DMS53 treated with DMSO at 0.1 percent for 48 hours (cell line): ENCODE results near the gene OLFML2A.
"Not testable (repeated sequence)": the region's sequence is repeated elsewhere in the genome, so short reads cannot be mapped to it uniquely, and the experiment has no call there.

Source experiments
- DNase-seq: peaks from one replicate; lab custom pipeline; 2025; ENCODE audit not compliant: unreplicated experiment; lab: John Stamatoyannopoulos, UW

OLFML2A gene

GRCh38 chr9:124776954-124777648 is at the start of gene OLFML2A:
Gene OLFML2A (plus strand): TSS chr9:124777133. CDS start chr9:124777271, 138 bp downstream.
- DNase-seq: no peak

DNA sequence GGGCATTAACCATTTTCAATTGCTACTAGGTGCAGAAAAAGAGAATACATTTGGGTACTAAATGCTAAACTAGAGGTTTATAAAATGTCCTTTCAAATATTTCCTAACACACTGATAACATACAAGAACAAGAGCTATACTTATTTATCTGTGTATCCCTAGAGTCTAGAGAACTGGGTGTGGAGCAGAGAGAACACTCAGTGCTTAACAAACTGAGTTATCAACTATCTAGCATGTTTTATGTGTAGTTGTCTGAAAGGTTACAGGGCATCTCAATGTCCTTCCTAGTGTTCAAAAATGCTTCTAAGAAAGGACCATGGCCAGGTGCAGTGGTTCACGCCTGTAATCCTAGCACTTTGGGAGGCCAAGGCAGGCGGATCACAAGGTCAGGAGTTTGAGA is 46.2 kb upstream of the OLFML2A start:
- no peak for DNase-seq

DNA sequence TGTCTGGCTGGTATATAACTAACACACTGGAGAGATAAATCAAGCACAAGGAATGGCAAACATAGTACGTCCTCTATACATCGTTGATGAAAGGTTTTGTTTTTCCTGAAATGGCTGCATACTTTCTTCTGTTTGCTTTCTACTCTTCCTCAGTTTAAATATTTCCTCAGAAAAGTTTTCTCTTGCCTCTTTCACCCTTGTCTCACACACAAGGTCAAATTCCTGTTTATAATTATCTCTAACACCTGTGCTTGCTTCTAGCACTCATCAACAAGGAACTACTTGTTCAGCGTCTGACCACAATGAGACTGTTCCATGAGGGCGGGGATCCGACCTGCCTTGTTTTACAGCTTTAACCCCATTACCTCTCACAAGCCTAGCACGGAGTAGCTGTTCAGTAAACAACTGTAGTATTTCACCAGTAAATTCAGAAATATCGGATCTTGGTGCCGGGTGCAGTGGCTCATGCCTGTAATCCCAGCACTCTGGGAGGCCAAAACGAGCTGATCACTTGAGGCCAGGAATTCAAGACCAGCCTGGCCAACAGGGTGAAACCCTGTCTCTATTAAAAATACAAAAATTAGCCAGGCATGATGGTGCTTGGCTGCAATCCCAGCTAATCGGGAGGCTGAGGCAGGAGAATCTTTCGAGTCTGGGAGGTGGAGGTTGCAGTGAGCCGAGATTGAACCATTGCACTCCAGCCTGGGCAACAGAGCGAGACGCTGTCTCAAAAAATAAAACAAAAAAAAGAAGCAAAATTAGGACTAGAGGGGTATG is 42.8 kb upstream of the OLFML2A start:
- no peak for DNase-seq

DNA sequence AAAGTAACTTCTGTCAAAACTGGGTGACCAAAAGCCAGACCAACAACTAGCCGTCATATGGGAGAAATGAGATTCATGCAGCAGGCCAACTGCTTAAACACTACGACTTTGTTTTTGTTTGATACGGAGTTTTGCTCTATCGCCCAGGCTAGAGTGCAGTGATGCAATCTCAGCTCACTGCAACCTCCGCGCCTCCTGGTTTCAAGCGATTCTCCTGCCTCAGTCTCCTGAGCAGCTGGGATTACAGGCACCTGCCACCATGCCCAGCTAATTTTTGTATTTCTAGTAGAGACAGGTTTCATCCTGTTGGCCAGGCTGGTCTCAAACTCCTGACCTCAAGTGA is 42.2 kb upstream of the OLFML2A start:
- not testable (repeated sequence) for DNase-seq

DNA sequence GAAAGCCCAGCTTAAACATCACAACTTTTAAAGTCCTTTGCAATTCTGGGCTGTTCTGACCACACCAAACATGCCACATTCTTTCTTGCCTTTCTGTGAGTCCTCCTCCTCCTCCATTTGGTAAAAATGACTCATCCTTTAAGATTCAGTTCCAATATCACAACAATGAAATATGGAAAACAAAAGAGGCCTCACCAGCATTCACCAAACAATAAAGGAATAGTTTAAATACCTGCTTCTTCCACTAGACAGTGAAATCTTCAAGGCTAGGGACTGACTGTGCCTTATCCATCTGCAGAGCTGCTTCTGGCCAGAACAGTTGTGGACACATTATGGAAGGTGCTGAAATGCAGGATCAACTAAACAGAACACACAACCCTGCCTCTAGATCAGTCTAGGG is 41.8 kb upstream of the OLFML2A start:
- no peak for DNase-seq

- DNase-seq: not testable (repeated sequence)
Measured at GRCh38 chr9:124738075-124738474, 38.9 kb upstream of the OLFML2A start.

DNA sequence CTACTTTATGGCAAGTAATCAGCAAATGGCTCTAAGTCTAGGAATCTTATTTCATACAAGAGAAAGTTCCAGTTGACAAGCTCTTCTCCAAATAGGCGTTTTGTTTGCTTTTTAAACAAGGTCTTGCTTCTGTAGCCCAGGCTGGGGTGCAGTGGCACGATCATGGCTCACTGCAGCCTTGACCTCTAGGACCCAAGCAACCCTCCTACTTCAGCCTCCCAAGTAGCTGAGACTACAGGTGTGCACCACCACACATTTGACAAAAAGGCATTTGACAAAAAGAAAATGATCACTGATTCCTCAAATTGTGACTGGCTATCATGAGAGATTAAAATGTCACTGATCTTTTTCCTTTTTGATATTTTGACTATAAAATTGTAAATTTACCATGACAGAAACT is 37.6 kb upstream of the OLFML2A start:
- DNase-seq: no peak

- DNase-seq: no peak
Measured at GRCh38 chr9:124741149-124741548, 35.8 kb upstream of the OLFML2A start.

DNA sequence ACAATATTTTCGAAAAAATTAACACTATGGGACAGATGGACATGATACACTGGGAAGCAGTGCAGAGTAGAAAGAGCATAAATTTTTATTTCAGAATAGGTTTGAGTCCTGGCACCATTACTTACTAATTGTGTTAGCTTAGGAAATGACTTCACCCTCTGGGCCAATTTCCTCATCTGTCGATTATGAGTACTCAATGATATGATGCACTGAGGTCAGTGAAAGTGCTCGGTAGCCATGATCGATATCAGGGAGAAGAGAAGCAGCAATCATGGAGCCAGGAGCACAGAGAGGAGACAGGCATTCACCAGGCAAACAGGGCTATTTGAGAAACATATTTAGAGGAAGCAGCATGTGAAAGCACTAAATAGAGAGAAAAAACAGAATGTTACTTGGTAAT is 35.3 kb upstream of the OLFML2A start:
- DNase-seq: no peak

GRCh38 chr9:124742940-124743339 is 34.0 kb upstream of the OLFML2A start:
- no peak for DNase-seq

DNA sequence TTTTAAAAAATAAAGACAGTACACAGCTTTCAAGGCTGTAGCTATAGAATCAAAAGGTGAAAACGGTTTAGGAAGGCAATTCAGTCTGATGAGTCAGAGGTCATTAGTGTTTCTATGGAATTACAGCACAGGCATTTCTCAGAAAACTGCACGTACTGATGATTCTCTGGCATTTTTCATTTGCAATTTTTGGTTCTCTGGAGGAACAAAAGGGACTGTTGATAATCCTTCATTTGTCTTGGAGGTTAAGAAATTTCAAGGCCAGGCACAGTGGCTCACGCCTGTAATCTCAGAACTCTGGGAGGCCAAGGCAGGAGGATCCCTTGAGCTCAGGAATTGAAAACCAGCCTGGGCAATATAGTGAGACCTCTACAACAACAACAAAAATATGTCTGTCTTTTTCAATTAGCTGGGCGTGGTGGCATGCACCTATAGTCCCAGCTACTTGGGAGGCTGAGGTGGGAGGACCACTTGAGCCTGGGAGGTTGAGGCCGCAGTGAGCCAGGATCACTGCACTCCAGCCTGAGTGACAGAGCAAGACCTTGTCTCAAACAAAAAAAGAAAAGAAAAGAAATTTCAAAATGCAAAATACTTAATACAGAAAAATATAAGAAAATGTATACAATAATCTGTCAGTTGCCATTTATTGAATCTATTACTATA is 33.1 kb upstream of the OLFML2A start:
- DNase-seq: no peak

DNA sequence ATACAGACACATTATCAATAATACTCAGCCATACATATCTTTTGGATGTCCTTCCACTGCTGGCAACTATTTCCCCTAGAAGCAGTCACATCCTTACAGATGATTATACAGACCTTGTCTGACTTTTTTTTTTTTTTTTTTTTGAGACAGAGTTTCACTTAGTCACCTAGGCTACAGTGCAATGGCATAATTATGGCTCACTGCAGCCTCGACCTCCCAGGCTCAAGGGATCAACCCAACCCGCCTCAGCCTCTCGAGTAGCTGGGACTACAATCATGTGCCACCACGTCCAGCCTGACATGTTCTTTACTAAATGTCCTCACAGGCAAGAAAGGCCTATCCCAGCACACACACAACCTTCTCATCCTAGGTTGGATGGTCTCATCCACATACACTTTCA is 29.9 kb upstream of the OLFML2A start:
- no peak for DNase-seq

- no peak for DNase-seq
Measured at GRCh38 chr9:124749284-124749683, 27.6 kb upstream of the OLFML2A start.

DNA sequence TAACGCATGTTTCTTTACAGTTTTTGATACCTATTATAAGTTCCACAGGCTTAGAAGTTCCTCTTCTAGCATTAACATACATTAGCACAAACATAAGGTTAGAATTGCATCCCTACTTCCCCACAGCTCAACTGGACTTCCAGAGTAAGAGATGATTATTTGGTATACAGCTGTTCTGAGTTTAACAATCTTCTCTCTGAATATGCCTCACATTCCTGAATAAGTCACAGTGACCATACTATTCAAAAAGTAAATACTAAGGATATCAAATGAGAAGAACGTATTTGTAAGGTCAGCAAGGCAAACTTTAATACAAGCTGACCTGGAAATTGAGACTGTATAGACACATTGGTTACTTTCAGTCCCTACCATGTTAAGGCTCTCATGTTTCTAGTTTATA is 27.2 kb upstream of the OLFML2A start:
- no peak for DNase-seq

- DNase-seq: no peak
Measured at GRCh38 chr9:124752967-124753366, 24.0 kb upstream of the OLFML2A start.

GRCh38 chr9:124754289-124754688 is 22.6 kb upstream of the OLFML2A start:
- no peak for DNase-seq

DNA sequence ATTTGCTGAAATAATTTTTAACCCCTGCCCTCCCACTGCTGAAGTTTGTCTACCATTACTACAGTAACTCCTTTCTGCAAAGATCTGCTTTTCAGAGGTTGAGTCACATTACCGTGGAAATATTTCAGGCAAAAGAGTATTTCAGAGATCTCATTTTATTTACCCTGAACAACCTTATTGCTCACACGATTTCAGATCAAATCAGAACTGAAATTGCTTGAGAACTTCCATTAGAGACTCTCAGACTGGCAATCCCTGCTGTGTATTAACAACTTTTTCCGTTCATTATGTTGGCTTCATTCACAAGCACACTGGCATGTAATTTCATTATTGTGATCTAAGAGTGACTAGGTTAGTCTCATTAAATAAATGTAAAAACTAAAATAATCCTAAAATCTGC is 21.9 kb upstream of the OLFML2A start:
- DNase-seq: no peak

- DNase-seq: no peak
Measured at GRCh38 chr9:124756011-124756410, 20.9 kb upstream of the OLFML2A start.

DNA sequence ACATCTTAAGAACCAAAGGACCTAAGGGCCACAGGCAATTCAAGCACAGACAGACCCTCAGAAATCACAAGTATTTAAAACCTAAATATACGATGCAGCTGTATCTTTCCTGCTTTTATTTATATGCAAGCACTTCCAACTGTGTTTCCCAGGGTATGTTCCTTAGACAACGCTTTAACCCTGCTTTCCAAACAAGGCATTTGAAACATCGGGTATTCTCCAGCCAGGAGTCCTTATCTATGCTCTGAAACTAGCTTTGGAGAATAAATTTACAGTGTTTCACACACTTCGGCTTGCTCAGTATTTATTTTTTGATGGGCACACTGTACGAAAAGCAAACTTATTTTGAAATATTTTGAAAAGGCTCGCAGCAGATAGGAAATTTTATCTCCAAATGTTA is 19.3 kb upstream of the OLFML2A start:
- DNase-seq: no peak

DNA sequence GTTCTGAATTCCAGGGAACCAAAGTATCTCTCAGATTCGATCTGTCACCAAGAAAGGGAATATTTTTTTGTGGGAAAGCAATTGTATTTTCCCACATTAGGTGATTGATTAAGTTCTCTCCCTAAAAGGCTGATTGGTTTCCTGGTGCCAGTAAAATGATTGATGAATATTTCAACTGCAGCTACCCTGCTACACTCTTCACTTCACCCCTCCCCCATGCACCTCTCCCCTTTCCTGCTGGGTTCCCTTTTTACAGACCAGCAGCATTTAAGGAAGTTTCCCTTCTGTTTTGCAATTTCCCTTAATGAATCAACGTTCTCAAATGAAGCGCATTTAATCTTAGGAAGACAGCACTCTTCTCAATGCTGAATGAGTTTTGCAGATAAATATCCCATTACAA is 18.9 kb upstream of the OLFML2A start:
- DNase-seq: no peak

DNA sequence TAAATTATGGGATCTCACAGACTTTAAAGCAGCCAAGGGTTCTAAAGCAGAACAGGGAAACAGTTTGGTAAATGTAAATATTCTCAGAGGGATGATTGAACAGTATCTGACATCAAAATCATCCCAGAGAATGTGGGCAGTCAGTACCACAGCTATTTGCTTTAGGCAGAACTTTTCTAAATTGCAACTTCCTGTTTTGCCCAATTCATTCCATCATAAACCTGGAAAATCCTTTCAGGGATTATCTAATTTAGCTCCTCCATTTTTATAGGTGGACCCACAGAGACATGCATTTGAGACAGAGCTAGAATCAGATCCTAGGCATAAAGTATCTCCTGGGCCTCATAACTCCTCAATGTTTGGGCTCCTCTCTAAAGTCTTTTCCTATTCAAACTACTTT is 18.2 kb upstream of the OLFML2A start:
- no peak for DNase-seq

DNA sequence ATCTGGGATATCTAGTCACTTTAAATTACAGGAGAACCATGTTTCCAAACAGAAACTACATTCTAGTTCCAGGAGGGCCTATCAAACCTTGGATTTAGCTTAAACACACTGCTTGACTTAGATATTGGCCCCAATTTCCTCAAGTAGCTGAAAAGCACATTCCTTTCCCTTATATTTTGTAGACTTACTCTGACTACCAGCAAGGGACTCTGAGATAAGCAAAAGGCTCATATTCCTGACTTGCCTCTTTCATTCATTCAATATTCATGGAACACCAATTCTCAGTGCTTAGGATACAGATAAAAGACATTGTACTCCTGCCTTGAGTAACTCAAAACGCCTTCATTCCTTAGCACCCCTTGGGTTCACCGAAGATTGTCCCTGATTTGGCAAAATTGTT is 17.6 kb upstream of the OLFML2A start:
- DNase-seq: no peak
